ENCODE measurements around the gene TINAG.

Gene TINAG

DNA sequence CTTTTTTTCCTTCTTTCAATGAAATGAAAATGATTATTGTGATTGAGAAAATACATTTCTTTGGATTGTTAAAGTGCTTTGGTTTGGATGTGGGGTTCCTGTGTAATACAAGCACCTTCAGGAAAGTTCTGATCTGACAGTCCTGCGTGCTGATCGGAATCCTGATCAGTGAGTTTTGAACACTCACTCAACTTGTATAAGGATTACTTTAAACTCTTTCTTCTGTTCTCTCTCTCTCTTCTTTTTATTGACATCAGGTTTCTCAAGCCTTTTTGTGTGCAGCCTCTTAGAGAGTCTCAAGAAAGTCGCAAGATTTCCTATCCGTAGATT lies 710 bp downstream of the TINAG start:
- no peak overlapping the region for H3K27ac ChIP-seq
- H3K79me2 ChIP-seq (ENCODE audit: insufficient read depth, low read depth), result no peaks in the 10 kb centered on the region
- no peak overlapping the region for H3K9ac ChIP-seq
- no peak overlapping the region for H3K4me3 ChIP-seq (IDR thresholded peaks at IDR 0.05; ENCODE audit: insufficient read depth, low read depth, low read length)
- no peaks in the 10 kb centered on the region for H4K20me1 ChIP-seq (ENCODE audit: insufficient read depth)
- TF ChIP-seq, protein P1, sequence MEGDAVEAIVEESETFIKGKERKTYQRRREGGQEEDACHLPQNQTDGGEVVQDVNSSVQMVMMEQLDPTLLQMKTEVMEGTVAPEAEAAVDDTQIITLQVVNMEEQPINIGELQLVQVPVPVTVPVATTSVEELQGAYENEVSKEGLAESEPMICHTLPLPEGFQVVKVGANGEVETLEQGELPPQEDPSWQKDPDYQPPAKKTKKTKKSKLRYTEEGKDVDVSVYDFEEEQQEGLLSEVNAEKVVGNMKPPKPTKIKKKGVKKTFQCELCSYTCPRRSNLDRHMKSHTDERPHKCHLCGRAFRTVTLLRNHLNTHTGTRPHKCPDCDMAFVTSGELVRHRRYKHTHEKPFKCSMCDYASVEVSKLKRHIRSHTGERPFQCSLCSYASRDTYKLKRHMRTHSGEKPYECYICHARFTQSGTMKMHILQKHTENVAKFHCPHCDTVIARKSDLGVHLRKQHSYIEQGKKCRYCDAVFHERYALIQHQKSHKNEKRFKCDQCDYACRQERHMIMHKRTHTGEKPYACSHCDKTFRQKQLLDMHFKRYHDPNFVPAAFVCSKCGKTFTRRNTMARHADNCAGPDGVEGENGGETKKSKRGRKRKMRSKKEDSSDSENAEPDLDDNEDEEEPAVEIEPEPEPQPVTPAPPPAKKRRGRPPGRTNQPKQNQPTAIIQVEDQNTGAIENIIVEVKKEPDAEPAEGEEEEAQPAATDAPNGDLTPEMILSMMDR (conservative IDR thresholded peaks at IDR 0.05; ENCODE audit: low read depth, low read length), result no peak
- no peak overlapping the region for H3K4me2 ChIP-seq
- no peaks in the 10 kb centered on the region for H3K36me3 ChIP-seq (ENCODE audit: insufficient read depth)
- no peaks in the 10 kb centered on the region for H3K27me3 ChIP-seq (ENCODE audit: insufficient read depth, low read depth)
- H2AFZ ChIP-seq (ENCODE audit: low read depth), result no peak overlapping the region
- no peaks in the 10 kb centered on the region for H3K4me1 ChIP-seq (ENCODE audit: low read depth, poor library complexity, severe bottlenecking)

GRCh38 chr6:54310377-54311152 lies 2.3 kb downstream of the TINAG start:
- H3K4me2 ChIP-seq, result no peak overlapping the region
- H3K4me1 ChIP-seq (ENCODE audit: low read depth, poor library complexity, severe bottlenecking), result no peaks in the 10 kb centered on the region
- no peak overlapping the region for H3K4me3 ChIP-seq (IDR thresholded peaks at IDR 0.05; ENCODE audit: insufficient read depth, low read depth, low read length)
- H3K9ac ChIP-seq, result no peak overlapping the region
- no peaks in the 10 kb centered on the region for H3K27me3 ChIP-seq (ENCODE audit: insufficient read depth, low read depth)
- H4K20me1 ChIP-seq (ENCODE audit: insufficient read depth), result no peaks in the 10 kb centered on the region
- no peak overlapping the region for H3K27ac ChIP-seq
- TF ChIP-seq, protein P1 (conservative IDR thresholded peaks at IDR 0.05; ENCODE audit: low read depth, low read length), result no peak
- no peak overlapping the region for H2AFZ ChIP-seq (ENCODE audit: low read depth)
- H3K79me2 ChIP-seq (ENCODE audit: insufficient read depth, low read depth), result no peaks in the 10 kb centered on the region
- H3K36me3 ChIP-seq (ENCODE audit: insufficient read depth), result no peaks in the 10 kb centered on the region

DNA sequence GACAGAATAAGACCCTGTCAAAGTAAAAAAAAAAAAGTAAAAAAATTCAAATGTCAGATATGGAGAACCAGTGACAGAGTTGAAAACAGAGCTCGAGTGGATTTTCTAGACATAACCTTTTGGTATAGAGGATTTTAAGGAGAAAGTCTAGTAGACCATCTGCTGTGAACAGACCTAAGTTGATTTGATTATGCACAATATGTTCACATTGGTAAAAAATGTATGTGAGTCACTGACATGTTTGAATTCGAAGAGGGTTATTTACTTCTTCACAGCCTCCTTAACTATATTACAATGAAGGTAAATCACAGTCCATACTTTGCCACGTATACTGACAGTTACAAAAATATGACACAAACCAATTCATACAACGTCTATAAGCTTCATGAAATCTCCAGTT lies 7.4 kb downstream of the TINAG start:
- no peak overlapping the region for H3K4me2 ChIP-seq
- no peak overlapping the region for H2AFZ ChIP-seq (ENCODE audit: low read depth)
- H3K27me3 ChIP-seq (ENCODE audit: insufficient read depth, low read depth), result no peaks in the 10 kb centered on the region
- no peaks in the 10 kb centered on the region for H3K4me1 ChIP-seq (ENCODE audit: low read depth, poor library complexity, severe bottlenecking)
- no peak overlapping the region for H3K27ac ChIP-seq
- TF ChIP-seq, protein P1 (conservative IDR thresholded peaks at IDR 0.05; ENCODE audit: low read depth, low read length), result no peak
- no peaks in the 10 kb centered on the region for H4K20me1 ChIP-seq (ENCODE audit: insufficient read depth)
- no peak overlapping the region for H3K4me3 ChIP-seq (IDR thresholded peaks at IDR 0.05; ENCODE audit: insufficient read depth, low read depth, low read length)
- H3K36me3 ChIP-seq (ENCODE audit: insufficient read depth), result no peaks in the 10 kb centered on the region
- no peaks in the 10 kb centered on the region for H3K79me2 ChIP-seq (ENCODE audit: insufficient read depth, low read depth)
- H3K9ac ChIP-seq, result no peak overlapping the region

- Histone ChIP-seq H4K20me1 (ENCODE audit: insufficient read depth) (no peaks in the 10 kb centered on the region), H3K36me3 (ENCODE audit: insufficient read depth) (no peaks in the 10 kb centered on the region), H3K4me3 (IDR thresholded peaks at IDR 0.05; ENCODE audit: insufficient read depth, low read depth, low read length) (no peak overlapping the region), H3K9ac (no peak overlapping the region), H3K27me3 (ENCODE audit: insufficient read depth, low read depth) (no peaks in the 10 kb centered on the region), H2AFZ (ENCODE audit: low read depth) (no peak overlapping the region), H3K4me2 (no peak overlapping the region), H3K27ac (no peak overlapping the region), H3K4me1 (ENCODE audit: low read depth, poor library complexity, severe bottlenecking) (no peaks in the 10 kb centered on the region), H3K79me2 (ENCODE audit: insufficient read depth, low read depth) (no peaks in the 10 kb centered on the region)
- TF ChIP-seq, protein P1 (conservative IDR thresholded peaks at IDR 0.05; ENCODE audit: low read depth, low read length), result no peak
Observed at GRCh38 chr6:54320871-54321270, 12.6 kb downstream of the TINAG start.

Data from KMS-11 (cell line).